ENCODE measurements around the gene FHIT.

The FHIT gene

DNA sequence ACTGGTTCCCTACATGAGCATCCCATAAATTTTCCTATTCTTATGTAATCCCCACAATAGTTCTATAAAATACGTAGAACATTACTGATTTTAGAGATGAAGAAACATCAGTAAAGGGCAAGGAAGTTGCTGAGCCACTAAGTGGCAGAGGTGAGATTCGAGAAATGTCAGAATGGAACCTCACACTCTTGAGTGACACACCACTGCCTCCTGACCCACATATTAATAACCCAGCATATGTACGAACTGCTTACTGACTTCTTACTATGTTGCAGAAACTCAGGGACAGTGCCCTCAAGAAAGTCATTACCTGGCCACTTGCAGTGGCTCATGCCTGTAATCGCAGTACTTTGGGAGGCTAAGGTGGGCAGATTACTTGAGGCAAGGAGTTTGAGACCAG lies 1022.4 kb downstream of the FHIT start:
- DNase-seq = no peak

DNA sequence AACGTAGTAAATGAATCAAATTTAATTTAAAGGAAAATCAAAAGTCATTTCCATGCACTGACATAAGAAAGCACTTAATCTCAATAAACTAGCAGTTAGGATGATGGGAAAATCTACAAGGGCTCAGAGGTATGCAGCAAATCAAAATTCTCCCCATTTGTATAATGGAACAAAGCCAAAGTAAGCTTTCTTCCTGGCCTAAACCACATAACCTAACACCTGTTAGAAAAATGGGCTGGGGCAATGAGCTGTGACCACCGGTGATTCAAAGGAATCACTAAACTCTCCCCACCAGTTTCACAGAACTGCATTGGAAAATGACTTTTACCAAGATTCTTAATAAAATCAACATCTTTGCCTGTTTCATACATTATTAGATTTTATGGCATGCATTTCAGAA lies 1024.3 kb downstream of the FHIT start:
- no peak for DNase-seq

DNA sequence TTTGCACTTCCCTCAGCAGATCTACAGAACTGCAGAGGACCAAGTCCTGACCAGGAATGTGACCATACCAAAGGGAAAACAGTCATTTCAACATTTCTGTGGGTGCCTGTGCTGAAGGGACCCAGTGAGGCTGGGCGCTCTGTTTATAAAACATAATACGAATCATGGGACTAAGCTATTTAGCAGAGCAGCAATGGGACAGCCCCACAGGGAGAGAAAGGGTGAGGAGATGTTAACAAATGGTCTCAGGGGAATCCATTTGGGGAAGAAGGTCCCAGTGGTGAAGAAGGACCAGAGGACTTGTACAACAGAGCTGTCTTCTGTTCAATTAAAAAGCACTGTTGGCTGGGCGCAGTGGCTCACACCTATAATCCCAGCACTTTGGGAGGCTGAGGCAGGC lies 1025.4 kb downstream of the FHIT start:
- DNase-seq = no peak

DNA sequence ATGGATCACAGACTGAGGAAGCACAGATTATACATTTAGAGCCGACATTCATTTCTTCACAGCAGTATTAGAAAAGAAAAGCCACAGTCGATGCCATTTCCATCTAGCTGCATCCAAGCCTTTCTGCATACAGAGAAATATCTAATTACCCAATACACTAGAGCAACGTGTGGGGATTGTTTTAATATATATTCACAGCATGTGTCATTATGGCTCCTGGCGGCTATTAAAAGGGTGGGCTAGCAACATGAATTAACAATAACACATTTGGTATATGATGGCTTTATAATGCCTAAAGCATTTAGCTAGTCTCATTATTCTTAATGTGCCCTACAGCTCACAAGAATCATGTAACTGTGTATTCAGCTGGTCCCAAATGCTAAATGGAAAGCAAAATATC lies 1030.5 kb downstream of the FHIT start:
- DNase-seq = no peak

DNA sequence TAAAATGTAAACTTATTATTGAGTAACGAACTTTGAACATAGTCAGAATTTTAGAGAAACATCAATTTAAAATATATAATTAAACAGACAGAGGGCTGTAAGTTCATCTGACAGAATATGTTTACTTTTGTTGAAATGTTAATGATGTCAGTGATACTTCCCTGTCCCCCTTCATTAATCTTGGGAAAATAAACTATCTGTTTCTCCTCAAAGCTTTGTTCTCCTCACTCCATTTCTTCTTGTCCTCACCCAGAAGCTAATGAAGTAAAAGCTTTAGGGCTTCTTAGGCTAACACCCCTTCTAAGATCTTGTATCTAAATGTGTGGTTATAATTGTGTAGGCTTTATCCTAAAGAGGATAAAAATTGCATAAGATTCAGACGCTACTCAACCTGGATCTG lies 1031.8 kb downstream of the FHIT start:
- no peak for DNase-seq

DNA sequence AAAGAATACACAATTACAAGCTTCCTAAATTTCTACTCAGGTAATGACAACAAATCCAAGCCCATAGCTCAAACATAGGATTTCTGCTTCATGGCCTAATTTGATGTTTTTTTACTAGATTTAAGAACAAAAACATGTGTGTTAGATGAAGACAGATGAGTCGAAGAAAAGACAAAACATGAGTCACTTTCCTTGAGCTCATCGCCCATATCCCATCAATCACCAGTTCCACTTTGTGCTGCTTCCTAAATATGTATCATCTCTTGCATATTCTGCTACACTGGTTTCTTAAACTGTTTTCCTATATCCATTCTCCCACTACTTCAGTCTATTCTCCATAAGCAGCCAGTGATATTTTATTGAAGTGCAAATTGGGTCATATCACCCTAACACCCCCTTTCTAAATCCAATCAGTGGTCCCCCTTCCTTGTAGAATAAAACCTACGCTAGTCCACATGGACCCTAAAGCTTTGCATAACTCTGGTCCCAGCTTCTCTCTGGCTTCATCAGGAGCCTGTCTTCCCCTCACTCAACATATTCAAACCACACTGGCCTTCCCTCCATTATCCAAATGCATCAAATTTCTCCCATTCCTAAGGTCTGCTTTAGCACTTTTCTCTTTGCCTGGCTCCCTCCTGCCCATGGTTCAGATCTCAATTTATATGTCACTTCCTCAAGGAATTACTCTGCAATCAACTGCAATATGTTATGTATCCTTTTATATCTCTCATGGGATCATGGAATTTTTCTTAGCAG lies 1033.9 kb downstream of the FHIT start:
- no peak for DNase-seq

DNA sequence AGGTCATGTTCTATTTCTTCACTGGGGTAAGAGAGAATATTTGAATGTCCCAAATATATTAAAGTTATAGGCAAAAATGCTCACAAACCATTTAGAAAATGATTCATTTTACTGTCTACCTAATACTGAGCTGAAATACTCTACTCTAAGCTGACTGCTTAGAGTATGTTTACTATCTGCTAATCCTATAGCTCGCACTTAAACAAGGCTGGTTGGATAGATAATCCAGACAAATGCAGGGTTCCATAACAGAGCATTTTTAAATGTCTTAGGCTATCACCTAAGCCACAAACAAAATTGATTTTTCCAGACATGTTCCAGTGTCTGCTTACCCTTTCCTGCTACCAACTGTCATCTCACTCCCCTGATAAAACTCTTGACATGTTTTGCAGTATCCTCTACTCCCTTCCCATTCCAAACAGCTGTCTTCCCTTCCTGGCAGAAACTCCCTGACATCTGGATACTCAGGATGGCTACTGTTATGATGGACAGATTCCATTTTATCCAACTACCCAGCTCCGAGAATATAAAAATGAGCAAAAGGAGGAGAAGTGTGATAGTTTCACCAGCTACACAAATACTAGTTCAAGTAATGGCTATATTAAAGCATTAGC lies 1034.7 kb downstream of the FHIT start:
- DNase-seq = no peak

DNA sequence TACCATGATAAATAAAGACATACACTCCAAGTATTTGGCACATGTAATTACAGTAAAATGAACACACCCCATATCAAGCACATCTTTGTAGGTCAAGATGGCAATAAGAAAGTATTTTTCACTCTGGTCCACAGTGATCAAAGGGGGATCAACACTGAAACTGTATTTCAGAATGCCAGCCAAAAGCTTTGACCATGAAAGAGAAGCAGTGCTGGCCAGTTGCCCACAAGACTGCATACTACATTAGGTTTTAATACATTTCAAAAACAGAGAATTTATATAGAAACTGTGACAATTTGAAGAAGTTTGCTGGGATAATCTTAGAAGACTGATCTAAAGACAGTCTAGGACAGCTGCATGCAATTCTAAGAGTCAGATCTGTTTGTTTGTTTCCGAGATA lies 1035.3 kb downstream of the FHIT start:
- DNase-seq = no peak

DNA sequence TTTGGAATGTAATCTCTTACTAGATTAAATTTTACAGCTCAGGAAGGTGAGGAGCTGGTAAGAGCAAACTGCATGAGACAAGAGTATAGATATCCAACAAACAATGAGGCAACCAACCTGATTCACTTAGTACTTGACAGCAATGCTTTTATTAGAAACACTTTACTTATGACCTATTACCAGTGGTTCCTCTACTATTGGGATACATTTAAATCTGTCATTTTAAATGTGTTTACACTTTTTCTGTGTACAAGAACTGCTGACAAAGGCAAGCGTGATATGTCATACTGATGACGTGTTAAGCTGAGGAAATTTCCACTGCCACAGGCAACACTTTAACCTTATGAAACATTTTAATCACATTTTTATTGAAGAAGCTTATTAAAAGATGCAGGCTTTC lies 1043.3 kb downstream of the FHIT start:
- no peak for DNase-seq

DNA sequence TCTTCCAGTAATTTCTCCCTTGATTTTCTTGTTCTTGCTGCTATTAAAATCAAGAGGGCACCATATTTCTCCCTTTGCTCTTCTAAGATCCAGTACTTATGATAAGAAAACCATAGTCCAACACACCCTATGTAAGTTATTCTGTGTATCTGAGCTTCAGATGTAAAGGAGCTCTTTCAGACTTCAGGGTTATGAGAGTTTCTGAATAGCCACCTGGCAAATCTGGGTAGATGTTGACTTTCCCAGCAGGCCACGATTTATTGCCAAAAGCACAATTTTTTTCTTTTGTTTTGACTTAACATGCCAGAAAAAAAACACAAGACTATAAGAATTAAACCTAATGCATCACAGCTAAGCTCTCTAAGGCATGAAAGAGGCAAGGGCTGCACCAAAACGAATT lies 1045.0 kb downstream of the FHIT start:
- no peak for DNase-seq

DNA sequence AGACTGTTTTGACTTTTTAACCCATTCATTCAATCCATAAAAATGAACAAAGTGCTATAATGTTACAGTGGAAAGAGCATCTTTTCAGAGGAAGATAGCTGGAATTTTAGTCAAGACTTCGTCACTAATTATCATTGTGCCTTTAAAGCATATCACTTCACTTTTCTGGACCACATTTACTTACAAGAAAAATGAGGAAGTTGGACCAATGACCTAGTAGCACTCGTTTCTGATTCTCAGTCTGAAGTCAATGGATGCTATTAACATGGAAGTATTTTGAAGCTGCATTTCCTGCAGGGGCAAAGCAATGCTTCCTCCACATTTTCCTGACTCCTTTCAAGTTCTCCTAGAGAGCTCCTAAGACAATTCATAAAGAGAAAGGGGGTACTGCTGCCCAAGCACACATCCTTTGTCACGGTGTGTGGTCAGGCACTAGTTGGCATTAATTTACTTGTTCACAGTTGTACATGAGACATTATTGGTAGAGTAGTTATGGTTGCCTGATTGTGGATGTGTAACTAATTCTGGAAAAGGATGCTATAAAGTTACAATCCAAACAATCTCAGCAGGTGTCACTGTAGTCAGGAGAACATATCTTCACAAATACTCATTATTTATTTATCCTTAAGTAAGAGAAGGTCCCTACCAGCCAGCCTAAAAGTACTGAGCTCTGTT lies 1049.1 kb downstream of the FHIT start:
- DNase-seq = no peak

DNA sequence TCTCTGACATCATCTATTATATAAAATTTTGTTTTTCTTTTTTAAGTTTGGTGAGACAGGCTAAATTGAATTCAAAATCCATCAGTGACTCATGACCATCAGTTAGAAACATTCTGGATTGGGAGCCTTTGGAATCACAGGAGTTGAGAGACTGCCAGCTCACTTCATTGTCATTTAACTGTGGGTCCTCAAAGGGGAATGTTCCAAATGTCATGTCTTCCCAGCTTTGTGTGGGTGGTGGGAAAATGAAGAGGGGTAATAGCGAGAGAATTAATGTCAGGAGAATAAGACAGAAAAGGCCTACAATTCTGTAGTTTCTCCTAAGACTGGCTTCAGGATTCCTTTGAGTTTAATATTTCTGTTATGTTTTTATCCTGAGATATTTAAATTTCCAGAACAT lies 1051.9 kb downstream of the FHIT start:
- DNase-seq = no peak

DNA sequence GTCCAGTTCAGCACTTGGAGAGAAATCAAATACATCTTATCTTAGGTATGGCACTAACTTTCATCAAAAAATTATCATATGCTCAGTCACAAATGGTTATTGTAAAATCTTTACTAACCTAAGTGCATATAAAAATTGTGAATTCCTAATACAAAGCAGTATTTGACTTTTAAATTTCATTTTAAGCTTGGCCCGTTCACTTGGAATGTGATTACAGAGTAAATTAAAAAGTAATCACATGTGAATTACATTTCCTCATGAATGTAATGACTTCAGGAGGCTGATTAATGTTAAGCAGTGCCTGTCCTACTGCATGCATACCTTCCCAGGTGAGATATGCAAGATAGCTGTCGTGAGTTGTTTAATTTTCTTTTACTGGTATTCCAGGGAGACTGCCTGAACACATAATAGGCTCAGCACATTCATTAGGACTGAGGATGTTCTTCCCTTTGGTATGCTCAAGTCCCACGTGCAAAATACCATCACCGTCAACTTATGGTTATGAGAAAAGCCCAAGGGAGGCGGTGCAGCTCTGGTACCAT lies 1053.0 kb downstream of the FHIT start:
- DNase-seq = no peak

DNA sequence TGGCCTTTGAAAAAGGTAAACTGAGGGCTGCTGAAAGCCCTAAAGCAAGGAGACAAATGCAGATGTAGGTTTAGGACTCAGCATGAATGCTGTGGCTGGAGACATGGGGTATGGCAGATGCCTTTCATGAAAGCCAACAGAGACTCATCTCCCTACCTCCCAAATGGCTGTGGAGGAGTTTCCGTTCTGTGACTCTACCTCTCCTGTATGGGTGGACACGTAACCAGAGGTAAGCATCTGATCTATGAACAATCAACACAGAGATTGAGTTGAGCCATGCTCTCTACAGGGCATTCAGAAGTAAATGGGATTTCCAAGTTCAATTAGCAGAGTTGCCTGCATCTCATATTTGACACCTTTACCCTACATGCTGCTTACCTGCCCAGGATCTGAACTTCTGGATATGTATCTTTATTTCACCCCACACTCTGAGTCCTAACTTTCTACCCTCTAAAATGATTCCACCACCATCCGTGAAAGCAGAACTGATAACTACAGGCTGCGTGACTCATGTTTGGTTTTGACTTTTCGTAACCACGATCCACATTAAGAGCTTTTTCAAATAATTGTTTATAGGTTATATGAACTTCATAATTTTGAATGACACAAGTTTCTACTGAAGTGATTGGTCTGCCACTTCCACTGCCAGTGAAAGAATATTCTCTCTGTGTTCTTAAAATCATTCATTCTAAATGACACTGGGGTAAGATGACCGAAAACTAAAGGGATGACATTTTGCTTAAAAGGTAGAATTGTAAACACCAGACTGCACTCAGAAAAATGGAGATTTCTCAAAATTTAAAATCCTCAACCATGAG lies 1058.7 kb downstream of the FHIT start:
- no peak for DNase-seq

DNA sequence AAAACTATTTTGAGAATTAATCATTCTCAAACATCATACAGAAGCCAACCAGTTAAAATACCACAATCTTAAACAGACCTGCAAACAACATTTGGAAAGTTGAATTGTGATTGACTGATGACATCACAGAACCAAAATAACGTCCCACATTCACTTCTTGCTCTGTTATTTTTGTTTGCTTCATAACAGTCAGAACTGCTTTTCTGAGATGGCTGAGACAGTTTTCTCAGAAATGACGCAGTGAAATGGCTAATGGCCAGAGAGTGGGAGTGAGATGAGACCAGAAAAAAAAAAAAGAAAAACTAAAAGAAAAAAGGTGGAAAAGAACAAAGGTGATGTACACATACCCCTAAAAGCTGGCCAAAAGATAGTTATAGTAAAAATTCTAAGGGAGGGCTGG lies 1061.2 kb downstream of the FHIT start:
- no peak for DNase-seq

DNA sequence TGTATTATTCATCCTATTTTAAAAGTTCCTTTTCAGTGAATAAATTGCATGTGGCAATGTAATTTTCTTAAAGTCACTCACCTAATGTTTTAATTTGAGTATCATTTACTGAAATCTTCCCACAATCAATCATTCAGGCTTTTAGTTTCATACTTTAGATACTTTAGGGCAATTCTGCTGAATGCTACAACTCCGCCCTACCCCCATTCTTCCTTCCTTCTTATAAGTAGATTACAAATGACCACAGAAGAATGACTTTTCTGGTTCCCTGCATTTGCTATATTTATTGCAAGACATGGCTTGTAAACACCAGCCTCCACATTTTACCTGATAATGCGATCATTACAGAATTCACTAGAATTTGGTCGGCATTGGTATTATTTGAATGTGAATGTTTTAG lies 1061.9 kb downstream of the FHIT start:
- DNase-seq = no peak

DNA sequence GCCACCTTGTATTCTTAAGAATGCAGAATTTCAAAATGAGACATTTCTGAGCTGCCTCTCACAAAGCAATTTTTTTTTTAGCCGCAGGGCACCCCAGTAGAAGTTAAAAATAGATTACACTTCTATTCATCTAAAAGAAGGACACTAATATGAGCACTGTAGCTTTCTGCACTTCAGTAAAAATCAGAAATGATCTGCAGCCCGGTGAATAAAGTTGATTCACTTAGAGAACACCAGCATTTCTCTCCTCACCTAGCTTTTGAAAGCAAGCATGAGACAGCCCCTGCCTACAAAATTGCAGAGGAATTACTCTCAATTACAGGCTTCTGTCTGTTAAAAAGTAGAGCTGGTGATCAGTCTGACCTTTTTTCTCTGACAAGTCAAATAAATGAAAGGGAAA lies 1062.4 kb downstream of the FHIT start:
- no peak for DNase-seq

DNA sequence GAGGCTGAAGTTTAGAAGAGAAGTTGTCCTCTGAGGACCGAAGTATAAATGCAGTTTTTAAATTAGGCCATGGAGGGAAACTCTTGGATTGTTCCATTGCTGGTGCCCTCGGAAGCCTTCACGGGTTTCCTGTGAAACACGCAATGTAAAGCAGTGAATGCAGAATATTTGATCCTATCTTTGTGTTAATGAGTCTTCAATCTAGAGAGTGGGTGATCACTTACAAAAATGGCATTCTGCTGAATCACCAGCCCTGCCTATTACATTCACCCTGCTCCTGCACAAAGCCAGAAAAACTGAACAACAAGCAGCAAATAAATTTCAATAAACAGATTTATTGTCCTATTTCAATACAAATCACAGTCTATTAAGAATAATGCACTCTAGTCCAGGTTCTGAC lies 1063.9 kb downstream of the FHIT start:
- no peak for DNase-seq

DNA sequence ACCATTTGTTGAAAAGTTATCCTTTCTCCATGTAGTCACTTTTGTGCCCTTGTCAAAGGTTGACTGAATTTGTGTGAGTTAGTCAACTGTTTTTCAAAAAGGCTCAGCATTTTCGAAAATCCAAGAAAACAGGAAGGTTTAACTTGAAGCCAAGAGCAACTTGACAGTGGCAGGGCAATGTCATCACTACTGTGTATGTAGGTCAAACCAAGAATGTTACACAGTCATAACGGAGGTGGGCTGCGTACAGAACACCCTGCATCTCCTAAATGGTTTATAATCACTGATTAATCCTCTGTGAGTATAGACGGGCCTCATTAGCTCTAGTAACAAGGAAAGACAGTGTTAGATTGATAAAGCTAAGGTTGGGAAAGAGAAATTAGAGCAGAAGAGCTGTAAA lies 1064.9 kb downstream of the FHIT start:
- no peak for DNase-seq

DNA sequence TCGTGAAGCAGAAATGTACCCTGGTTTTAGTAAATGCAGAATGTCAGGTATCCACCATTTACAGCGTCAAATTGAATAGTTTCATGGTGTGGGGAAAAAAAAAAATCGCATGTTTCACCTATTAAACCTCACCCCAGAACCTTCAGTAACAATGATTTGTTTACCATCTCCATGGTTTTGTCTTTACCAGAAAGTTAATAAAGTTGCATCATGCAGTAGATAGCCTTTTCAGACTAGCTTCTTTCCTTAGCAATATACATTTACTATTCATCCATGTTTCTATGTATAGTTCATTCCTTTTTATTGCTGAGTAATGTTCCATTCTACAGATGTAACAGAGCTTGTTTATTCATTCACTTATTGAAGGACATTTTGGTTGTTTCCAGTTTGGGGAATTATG lies 1066.1 kb downstream of the FHIT start:
- no peak for DNase-seq

DNA sequence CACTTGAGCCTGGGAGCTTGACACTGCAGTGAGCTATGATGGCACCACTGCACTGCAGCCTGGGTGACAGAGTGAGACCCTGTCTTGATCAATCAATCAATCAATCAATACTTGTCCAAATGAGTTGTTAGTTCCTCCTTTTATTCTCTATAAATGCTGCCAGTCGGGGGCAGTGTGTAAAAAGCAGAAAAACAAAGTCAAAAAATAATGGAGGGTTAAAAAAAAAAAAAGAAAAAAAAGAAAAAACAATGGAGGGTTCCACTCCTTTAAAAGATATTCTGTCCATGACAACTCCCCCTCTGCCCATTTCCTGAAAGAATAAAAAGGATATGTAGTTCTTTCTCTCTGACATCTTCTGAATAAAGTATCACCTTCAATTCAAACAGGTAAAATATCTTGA lies 1068.6 kb downstream of the FHIT start:
- DNase-seq = no peak

DNA sequence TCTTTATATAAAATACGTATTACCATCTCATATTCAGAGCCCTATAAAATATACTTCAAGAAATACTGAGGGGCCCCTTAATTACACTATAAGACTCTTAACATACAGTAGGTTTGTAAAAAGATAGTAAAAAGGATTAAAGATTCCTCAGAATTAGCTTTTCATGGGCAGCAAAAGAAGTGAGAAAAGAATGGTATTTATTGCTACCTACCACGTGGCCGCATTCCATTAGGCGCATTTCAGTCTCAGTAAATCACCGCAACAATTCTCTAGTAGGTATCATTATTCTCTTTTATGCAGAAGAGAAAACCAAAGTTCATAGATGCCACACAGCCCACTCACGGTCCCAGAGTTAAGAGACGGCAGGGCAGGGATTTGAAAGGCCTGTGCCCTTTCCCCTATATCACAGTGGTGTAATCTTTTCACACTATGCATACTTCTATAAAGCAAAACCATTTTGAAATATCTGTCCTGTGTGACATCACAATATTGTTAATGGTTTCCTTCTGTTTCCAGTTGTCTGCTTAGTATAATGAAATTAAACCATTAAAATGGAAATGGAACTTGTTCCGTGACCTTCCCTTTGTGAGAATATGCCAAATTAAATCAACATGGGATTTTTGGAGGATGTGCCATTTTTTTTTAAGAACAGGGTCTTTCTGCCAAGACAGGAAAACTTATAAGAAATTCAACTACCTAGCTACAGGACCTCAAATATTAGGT lies 1072.2 kb downstream of the FHIT start:
- DNase-seq = no peak

DNA sequence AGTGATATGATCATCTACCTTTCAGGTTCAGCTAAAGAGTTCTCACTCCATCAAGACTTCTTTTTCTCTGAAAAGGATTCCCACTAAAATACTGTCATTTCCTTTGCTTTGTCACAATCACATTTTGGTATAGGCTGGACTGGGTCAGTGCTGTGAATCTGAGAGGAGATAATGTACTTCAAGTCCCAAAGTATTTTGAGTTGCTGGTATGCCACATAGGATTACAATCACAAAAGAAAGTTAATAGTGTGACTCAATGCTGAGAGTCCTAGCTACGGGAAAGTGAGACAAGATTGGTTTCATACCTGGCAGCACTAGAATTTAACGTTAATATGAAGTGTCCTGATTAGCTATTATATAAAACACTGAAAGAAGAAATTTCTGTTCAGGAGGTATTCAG lies 1073.5 kb downstream of the FHIT start:
- DNase-seq = no peak

All from NCI-H1048 (cell line).